ENCODE measurements around the gene EIPR1. TPM values are rescaled to one million over a fixed set of nuclear protein-coding genes. Genes with fewer than 3 reads are reported as not detected.

Gene EIPR1
- polyA plus RNA-seq, 3 donors from 2014 or later, result 37.1 to 47.7 (median 41.1) TPM

DNA sequence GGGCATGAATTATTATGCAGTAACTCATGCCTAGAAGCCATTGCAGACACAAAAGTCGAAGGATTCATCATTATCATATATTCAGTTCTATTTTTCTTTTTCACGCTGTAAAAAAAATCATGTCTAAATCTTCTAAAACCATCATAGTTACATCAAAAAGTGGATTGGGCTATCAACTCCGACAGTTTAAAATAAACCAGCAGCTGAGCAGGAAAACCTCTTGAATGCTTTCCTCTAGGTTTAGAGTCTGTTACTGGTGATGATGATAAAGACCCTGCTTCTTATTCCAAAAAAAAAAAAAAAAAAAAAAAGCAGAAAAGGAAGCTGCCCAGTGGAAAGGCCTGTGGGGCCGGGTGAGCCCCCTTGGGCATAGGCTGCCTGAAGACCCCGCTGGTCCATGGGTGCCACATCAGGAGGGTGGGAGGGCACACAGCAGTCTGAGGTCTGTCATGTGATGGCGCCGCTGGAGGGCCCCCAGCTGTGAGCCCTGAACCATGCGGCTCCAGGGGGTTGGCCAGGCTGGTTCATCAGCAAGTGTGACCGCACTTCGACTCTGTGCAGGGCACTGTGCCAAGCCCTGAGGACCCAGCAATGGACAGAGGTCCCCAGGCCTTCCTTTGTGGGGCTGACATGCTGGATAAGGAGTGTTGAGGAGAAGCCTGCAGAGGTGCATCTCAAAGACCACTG, 199.6 kb downstream of the EIPR1 start:
- no peaks in the 10 kb centered on the region for H3K4me1 Mint-ChIP-seq
- no peaks in the 10 kb centered on the region for H3K9me3 Mint-ChIP-seq
- no peaks in the 10 kb centered on the region for H3K27me3 Mint-ChIP-seq (ENCODE audit: low read depth in 3 of 3)
- no peak overlapping the region for H3K27ac Mint-ChIP-seq
- H3K36me3 Mint-ChIP-seq, result peaks cover 3 to 7% (median 5%) of the 10 kb centered on the region in 3 donors
- no peak overlapping the region for H3K4me3 Mint-ChIP-seq
- DNase-seq, result no peak

DNA sequence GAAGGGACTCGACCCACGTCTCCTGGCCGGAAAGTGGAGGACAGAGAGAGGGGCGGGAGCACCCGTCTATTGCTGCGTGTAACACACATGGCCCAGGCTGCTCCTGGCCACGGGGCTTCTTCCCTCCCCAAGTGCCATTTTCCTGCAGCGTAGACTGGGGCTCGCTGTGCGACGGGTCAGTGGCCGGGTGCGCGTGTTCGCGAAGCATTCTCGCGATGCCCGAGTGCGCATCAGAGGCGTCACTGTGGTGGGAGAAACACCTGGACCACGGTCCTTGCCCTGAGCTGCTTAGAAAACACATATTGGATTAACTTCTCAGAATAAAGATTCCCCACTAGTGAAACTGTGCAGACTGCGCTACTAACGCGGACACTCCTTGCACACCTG, 200.8 kb downstream of the EIPR1 start:
- Mint-ChIP-seq H3K4me1 (no peaks in the 10 kb centered on the region), H3K27ac (no peak overlapping the region), H3K36me3 (peaks cover 3 to 14% (median 10%) of the 10 kb centered on the region in 3 donors), H3K4me3 (no peak overlapping the region), H3K9me3 (no peaks in the 10 kb centered on the region), H3K27me3 (ENCODE audit: low read depth in 3 of 3) (no peaks in the 10 kb centered on the region)
- no peak for DNase-seq

DNA sequence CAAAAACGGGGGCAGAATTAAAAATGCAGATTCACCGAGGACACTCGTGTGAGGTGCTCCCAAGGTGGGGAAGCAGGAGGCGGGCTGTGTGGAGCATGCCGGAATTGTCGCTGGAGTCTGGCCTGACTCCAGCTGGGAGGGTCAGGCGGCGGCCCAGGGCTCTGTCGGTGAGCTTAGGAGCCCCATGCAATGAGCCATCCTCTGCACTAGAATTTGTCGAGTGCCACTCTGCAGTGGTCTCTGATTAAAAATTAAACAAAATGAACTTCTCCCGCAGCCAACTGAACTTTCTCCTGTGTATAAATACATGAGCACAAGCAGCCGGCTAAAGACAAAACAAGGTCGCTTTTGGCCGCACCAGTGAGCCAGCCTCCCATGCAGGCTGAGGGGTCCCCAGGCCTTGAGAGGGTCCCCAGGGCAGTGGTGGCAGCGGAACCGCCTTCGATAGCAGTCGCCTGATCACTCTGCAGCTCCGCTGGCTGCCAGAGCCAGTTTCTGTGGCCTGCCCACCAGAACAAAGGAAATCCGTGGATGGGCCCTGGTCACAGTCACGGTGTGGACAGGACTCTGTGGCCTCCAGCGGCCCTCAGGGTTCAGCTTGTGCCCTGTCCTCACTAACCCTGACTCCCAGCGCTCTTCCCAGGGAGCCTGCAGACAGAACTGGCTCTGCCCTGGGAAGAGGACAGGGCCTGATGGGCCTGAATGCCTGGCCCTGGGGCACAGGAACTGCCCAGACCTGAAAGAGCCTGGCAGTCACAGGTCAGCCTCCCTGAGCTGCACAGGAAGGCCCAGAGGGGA, 201.3 kb downstream of the EIPR1 start:
- H3K4me1 Mint-ChIP-seq, result no peaks in the 10 kb centered on the region
- H3K4me3 Mint-ChIP-seq, result no peak overlapping the region
- H3K36me3 Mint-ChIP-seq, result peaks cover 8 to 19% (median 15%) of the 10 kb centered on the region in 3 donors
- peaks cover 0 to 2% (median 0%) of the 10 kb centered on the region in 3 donors for H3K27me3 Mint-ChIP-seq (ENCODE audit: low read depth in 3 of 3)
- no peaks in the 10 kb centered on the region for H3K9me3 Mint-ChIP-seq
- no peak for DNase-seq
- H3K27ac Mint-ChIP-seq, result no peak overlapping the region

GRCh38 chr2:3175568-3175955, 202.1 kb downstream of the EIPR1 start:
- no peaks in the 10 kb centered on the region for H3K4me1 Mint-ChIP-seq
- no peak overlapping the region for H3K27ac Mint-ChIP-seq
- H3K27me3 Mint-ChIP-seq (ENCODE audit: low read depth in 3 of 3), result peaks cover 0 to 2% (median 0%) of the 10 kb centered on the region in 3 donors
- no peak overlapping the region for H3K4me3 Mint-ChIP-seq
- no peaks in the 10 kb centered on the region for H3K9me3 Mint-ChIP-seq
- DNase-seq, result no peak
- peaks cover 10 to 20% (median 17%) of the 10 kb centered on the region in 3 donors for H3K36me3 Mint-ChIP-seq

GRCh38 chr2:3174626-3175567, 202.7 kb downstream of the EIPR1 start:
- no peaks in the 10 kb centered on the region for H3K4me1 Mint-ChIP-seq
- no peaks in the 10 kb centered on the region for H3K9me3 Mint-ChIP-seq
- H3K36me3 Mint-ChIP-seq, result peaks cover 10 to 20% (median 17%) of the 10 kb centered on the region in 3 donors
- H3K27me3 Mint-ChIP-seq (ENCODE audit: low read depth in 3 of 3), result peaks cover 0 to 2% (median 0%) of the 10 kb centered on the region in 3 donors
- no peak overlapping the region for H3K27ac Mint-ChIP-seq
- no peak overlapping the region for H3K4me3 Mint-ChIP-seq
- no peak for DNase-seq

DNA sequence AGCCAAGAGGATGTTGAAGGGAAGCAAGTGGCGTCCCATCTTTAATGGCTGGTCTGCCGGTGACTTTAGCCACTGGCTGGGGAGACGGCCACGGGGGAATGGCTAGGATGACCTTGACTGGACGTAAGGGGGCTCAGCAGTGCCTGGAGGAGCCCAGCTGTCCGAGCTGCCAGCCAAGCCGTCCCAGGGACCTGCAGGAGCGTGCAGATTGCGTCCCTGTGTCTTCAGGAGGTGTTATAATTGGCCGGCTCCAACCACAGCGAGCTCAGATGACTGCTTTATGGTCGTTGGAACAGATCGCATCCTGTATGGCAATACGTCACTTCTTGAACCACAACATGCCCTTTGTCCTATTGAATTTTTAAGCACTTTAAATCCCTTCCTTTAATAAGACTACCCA, 204.6 kb downstream of the EIPR1 start:
- no peak overlapping the region for H3K4me3 Mint-ChIP-seq
- peaks cover 10 to 24% (median 17%) of the 10 kb centered on the region in 3 donors for H3K36me3 Mint-ChIP-seq
- no peaks in the 10 kb centered on the region for H3K9me3 Mint-ChIP-seq
- no peak overlapping the region for H3K27ac Mint-ChIP-seq
- peaks cover 0 to 2% (median 0%) of the 10 kb centered on the region in 3 donors for H3K27me3 Mint-ChIP-seq (ENCODE audit: low read depth in 3 of 3)
- no peaks in the 10 kb centered on the region for H3K4me1 Mint-ChIP-seq
- no peak for DNase-seq

DNA sequence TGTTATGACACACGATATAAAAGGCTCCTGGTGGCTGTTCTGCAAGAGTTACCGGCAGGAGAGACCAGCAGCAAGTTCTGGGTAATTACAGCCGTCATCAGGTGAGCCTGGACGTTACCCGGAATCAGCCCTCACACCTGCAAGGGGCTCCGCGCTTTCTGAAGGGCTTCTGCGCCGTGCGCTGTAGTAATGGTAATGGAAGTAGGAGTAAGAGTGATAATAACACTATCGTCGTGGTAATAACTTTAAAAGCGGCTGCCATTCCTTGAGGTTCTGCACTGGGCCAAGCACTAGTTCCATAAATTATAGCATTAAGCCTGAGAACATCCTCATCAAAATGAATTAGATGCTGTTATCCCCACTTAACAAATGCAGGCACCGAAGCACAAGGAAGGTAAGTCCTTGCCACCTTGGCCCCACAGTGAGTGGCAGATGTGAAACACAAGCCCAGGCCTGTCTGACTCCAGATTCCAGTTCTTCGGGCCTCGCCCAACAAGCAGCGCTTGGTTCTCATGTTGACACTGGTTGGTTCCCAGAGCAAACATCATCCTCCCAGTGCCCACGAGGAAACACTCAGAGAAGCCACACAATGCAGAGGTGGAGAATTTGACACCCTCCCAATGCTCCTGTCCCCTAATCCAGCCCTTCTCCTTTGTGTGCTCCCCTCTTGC, 205.2 kb downstream of the EIPR1 start:
- Mint-ChIP-seq H3K27ac (no peak overlapping the region), H3K9me3 (no peaks in the 10 kb centered on the region), H3K4me1 (no peaks in the 10 kb centered on the region), H3K36me3 (peaks cover 10 to 24% (median 18%) of the 10 kb centered on the region in 3 donors), H3K4me3 (no peak overlapping the region), H3K27me3 (ENCODE audit: low read depth in 3 of 3) (peaks cover 0 to 2% (median 0%) of the 10 kb centered on the region in 3 donors)
- no peak for DNase-seq

- no peaks in the 10 kb centered on the region for H3K9me3 Mint-ChIP-seq
- H3K36me3 Mint-ChIP-seq, result peaks cover 7 to 25% (median 24%) of the 10 kb centered on the region in 3 donors
- no peak for DNase-seq
- H3K4me3 Mint-ChIP-seq, result no peak overlapping the region
- H3K27ac Mint-ChIP-seq, result no peak overlapping the region
- H3K4me1 Mint-ChIP-seq, result no peaks in the 10 kb centered on the region
- H3K27me3 Mint-ChIP-seq (ENCODE audit: low read depth in 3 of 3), result peaks cover 0 to 2% (median 0%) of the 10 kb centered on the region in 3 donors
Observed at GRCh38 chr2:3171564-3172264, 205.9 kb downstream of the EIPR1 start.

GRCh38 chr2:3170792-3171455, 206.7 kb downstream of the EIPR1 start:
- no peaks in the 10 kb centered on the region for H3K9me3 Mint-ChIP-seq
- H3K4me3 Mint-ChIP-seq, result no peak overlapping the region
- peaks cover 13 to 33% (median 26%) of the 10 kb centered on the region in 3 donors for H3K36me3 Mint-ChIP-seq
- H3K27ac Mint-ChIP-seq, result no peak overlapping the region
- DNase-seq, result no peak
- peaks cover 0 to 2% (median 0%) of the 10 kb centered on the region in 3 donors for H3K27me3 Mint-ChIP-seq (ENCODE audit: low read depth in 3 of 3)
- H3K4me1 Mint-ChIP-seq, result no peaks in the 10 kb centered on the region

DNA sequence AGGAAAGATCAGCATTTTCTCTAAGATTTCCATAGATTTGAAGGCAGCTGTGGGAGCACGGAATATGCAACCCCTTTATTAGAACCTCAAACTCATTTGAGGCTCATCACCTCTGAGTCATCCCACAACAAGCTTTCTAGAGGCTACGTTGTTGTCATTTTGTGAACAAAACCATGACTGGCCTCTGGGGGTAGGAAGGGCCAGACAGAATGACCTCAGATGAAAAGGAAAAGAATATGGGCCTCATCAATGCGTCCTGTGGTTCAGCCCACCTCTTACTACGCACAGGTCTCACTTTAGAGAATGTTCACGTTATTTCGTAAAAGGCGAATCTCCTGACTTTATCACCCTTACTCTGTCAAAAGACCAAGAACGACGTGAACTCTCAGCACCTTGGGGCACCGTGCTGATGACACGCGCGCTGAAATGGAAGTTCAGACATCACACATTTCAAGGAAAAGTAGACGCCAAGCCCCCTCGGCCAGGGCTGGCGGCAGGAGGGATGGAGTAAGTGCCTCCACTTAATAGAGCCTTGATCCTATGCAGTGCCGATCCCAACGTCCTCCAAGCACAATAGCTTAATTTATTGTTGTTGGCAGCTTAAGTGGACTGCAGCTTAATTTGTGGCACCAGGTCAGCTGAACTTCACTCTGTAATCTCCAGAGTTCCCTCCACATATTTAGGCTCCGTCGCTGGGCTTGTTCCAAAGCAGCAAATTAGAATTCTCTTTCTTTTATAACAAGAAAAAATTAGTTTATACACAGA, 208.3 kb downstream of the EIPR1 start:
- Mint-ChIP-seq H3K4me1 (no peaks in the 10 kb centered on the region), H3K36me3 (peaks cover 27 to 48% (median 39%) of the 10 kb centered on the region in 3 donors)
- no peak for DNase-seq

DNA sequence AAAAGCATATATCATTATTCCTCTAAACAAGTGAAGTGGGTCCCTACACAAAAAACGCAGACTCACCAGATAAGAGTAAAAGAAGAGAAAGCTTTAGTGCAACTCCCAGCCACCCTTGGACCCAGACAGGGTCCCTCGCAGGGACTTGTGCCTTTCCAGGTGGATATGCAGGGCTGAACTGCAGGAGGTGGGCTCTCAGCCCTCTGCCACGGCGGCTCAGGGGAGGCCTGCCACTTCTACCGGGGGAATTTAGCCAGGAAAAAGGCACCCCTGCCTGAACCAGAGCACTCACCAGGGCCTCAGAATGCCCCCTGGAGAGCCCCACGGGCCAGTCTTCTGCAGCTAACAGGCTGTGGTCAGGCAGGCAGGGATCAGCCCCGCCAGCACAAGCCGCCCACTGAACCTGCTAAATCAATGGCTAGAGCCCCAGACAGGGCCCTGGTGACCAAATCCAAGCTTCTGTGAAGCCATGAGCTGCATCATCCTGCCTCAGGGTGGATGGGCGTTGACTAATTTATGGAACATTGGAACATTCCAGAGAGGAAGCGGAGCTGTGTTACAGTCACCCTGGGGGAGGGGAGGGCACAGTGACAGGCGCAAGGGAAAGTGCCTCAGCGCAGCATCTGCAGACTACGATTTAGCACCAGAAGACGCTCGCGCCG, 209.3 kb downstream of the EIPR1 start:
- H3K9me3 Mint-ChIP-seq, result peaks cover 2 to 20% (median 6%) of the 10 kb centered on the region in 6 donors
- peaks cover 0 to 2% (median 0%) of the 10 kb centered on the region in 3 donors for H3K27me3 Mint-ChIP-seq (ENCODE audit: low read depth in 3 of 3)
- H3K27ac Mint-ChIP-seq, result no peak overlapping the region
- DNase-seq, result no peak
- peaks cover 35 to 52% (median 46%) of the 10 kb centered on the region in 3 donors for H3K36me3 Mint-ChIP-seq
- no peak overlapping the region for H3K4me3 Mint-ChIP-seq
- no peaks in the 10 kb centered on the region for H3K4me1 Mint-ChIP-seq

More for the DNA sequence above, 208.3 kb downstream of the EIPR1 start:
- Mint-ChIP-seq H3K9me3 (peaks cover 0 to 11% (median under 1%) of the 10 kb centered on the region in 6 donors), H3K27ac (no peak overlapping the region), H3K27me3 (ENCODE audit: low read depth in 3 of 3) (peaks cover 0 to 2% (median 0%) of the 10 kb centered on the region in 3 donors), H3K4me3 (no peak overlapping the region)

Measured in immature natural killer cell (primary cell).